DOHH2 (cell line): ENCODE data around the gene FANCC.

Experiments
- H3F3A ChIP-seq: fragments of 200-600 bp; sonication (generic), shearing (Covaris generic); 2 replicates; pipeline ENCODE4 v1.6.0; 2016; ENCODE audit warnings: antibody characterized with exemption, mild to moderate bottlenecking; ENCODE audit not compliant: control insufficient read depth, insufficient read depth
- H3K27ac ChIP-seq: fragments of 200-600 bp; sonication (generic); 2 replicates; pipeline ENCODE4 v1.5.1; 2014; ENCODE audit warnings: low read depth, mild to moderate bottlenecking, low read length, moderate library complexity
- H3K27me3 ChIP-seq: fragments of 200-600 bp; sonication (generic); 2 replicates; pipeline ENCODE4 v1.6.1; 2014; ENCODE audit warnings: mild to moderate bottlenecking, low read length, mixed read lengths; ENCODE audit not compliant: control insufficient read depth
- H3K36me3 ChIP-seq: fragments of 200-600 bp; sonication (generic); 2 replicates; pipeline ENCODE4 v1.6.1; 2014; ENCODE audit warnings: mild to moderate bottlenecking, low read length, moderate library complexity, mixed read lengths; ENCODE audit not compliant: control insufficient read depth
- H3K4me1 ChIP-seq: fragments of 200-600 bp; sonication (generic); 2 replicates; pipeline ENCODE4 v1.6.1; 2014; ENCODE audit warnings: mild to moderate bottlenecking, low read length, mixed read lengths; ENCODE audit not compliant: control insufficient read depth
- H3K4me2 ChIP-seq: fragments of 200-600 bp; sonication (generic); 2 replicates; pipeline ENCODE4 v1.6.0; 2014; ENCODE audit warnings: mild to moderate bottlenecking, low read length, moderate library complexity
- H3K4me3 ChIP-seq: fragments of 200-600 bp; sonication (generic); 2 replicates; pipeline ENCODE4 v1.5.1; 2014; ENCODE audit warnings: mild to moderate bottlenecking, low read length, mixed read lengths
- H3K79me2 ChIP-seq: fragments of 200-600 bp; sonication (generic); 2 replicates; pipeline ENCODE4 v1.6.1; 2014; ENCODE audit warnings: mild to moderate bottlenecking, low read length, mixed read lengths; ENCODE audit not compliant: control insufficient read depth
- H3K9me2 ChIP-seq: fragments of 200-600 bp; sonication (generic); replicated peaks from 2 replicates; pipeline ENCODE4 v1.6.1; 2014; ENCODE audit warnings: mild to moderate bottlenecking, low read length, mixed read lengths; ENCODE audit not compliant: control insufficient read depth
- H3K9me3 ChIP-seq: fragments of 200-600 bp; sonication (generic); 2 replicates; pipeline ENCODE4 v1.6.1; 2014; ENCODE audit warnings: antibody characterized with exemption, low read length, mixed read lengths; ENCODE audit not compliant: control insufficient read depth, insufficient read depth
- H4K20me1 ChIP-seq: fragments of 200-600 bp; sonication (generic); 2 replicates; pipeline ENCODE4 v1.6.0; 2014; ENCODE audit warnings: low read depth, mild to moderate bottlenecking, antibody characterized with exemption, low read length, moderate library complexity; ENCODE audit not compliant: control insufficient read depth, insufficient read depth
- EZH2phosphoT487 ChIP-seq: fragments of 200-600 bp; sonication (generic); IDR thresholded peaks from 2 replicates; pipeline ENCODE4 v1.6.1; 2017; ENCODE audit warnings: borderline replicate concordance, mild to moderate bottlenecking, antibody characterized with exemption, low read length, moderate library complexity, mixed read lengths
- TF ChIP-seq, protein P1 (sequence below): fragments of 200-600 bp; sonication (generic); IDR thresholded peaks from one replicate; pipeline ENCODE4 v1.5.1; 2014; ENCODE audit warnings: antibody characterized with exemption, mild to moderate bottlenecking, low read depth, low read length; ENCODE audit not compliant: poor library complexity, severe bottlenecking

Gene FANCC

DNA sequence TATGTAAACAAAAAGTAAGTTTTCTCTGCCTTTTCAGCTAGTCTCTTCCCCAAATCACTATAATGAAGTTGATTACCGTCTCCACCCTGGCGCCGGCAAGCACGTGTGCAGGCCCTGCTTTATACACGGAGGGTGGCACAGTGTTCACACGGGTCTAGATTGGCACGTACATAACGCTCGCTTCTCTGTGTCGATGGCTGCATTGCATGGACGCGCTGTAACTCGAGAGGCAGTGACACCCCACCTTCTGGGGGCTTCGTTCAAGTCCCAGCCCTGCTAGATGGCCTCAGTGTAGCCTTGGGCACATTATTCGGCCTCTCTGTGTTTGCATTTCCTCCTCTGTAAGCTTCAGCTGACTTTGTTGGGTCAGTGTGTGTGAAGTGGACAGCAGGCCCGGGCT is 223.9 kb downstream of the FANCC start:
- Histone ChIP-seq H3F3A (no peaks in the 10 kb centered on the region), H3K4me2 (no peak overlapping the region), H3K4me3 (no peak overlapping the region), H3K4me1 (no peaks in the 10 kb centered on the region), H3K36me3 (no peaks in the 10 kb centered on the region), H3K9me3 (no peaks in the 10 kb centered on the region), H3K79me2 (no peaks in the 10 kb centered on the region), H3K27ac (no peak overlapping the region), H3K27me3 (no peaks in the 10 kb centered on the region), H3K9me2 (no peaks in the 10 kb centered on the region), H4K20me1 (no peaks in the 10 kb centered on the region)
- TF ChIP-seq EZH2phosphoT487, result no peak
- TF ChIP-seq, protein P1, sequence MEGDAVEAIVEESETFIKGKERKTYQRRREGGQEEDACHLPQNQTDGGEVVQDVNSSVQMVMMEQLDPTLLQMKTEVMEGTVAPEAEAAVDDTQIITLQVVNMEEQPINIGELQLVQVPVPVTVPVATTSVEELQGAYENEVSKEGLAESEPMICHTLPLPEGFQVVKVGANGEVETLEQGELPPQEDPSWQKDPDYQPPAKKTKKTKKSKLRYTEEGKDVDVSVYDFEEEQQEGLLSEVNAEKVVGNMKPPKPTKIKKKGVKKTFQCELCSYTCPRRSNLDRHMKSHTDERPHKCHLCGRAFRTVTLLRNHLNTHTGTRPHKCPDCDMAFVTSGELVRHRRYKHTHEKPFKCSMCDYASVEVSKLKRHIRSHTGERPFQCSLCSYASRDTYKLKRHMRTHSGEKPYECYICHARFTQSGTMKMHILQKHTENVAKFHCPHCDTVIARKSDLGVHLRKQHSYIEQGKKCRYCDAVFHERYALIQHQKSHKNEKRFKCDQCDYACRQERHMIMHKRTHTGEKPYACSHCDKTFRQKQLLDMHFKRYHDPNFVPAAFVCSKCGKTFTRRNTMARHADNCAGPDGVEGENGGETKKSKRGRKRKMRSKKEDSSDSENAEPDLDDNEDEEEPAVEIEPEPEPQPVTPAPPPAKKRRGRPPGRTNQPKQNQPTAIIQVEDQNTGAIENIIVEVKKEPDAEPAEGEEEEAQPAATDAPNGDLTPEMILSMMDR, result no peak

DNA sequence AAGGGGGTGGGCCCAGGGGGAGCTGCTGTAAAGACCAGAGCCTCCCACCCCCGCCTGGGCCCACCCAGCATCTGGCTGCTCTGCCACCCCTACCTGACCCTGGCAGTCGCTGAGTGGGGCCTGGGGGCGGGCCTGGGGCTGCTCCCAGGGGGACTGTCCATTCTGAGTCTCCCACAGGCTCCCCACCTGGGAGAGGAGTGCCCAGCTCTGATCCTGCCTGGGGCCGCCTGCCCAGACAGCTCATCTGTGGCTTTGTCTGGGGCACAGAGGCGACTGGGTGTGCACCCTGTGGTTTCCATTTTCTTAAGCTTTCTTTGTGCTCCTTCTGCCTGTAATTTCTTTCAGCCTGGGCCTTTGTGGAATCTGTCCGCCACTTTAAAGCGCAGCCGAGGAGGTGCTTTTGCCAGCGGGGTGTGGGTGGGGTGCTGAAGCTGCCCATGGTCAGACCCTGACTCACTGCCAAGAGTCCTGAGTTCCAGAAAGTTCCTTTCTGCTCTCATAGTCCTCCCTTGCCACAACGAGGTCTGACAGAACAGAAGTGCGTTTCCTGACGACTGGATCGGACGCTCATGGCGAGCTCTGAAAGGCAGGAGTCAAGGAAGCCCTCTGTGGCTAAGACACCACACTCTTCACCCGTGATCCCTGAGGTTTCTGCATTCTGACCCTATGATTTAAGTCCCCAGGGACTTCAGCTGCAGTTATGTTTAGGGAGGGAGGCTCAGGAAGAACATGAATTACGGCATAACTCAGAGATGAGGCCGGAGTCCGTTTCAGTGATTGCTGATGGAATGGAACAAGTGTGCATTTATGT is 225.0 kb downstream of the FANCC start:
- Histone ChIP-seq H4K20me1 (no peaks in the 10 kb centered on the region), H3K9me3 (no peaks in the 10 kb centered on the region), H3K27ac (no peak overlapping the region), H3K9me2 (no peaks in the 10 kb centered on the region), H3K27me3 (no peaks in the 10 kb centered on the region), H3K4me3 (no peak overlapping the region), H3K36me3 (no peaks in the 10 kb centered on the region), H3F3A (no peaks in the 10 kb centered on the region), H3K4me2 (no peak overlapping the region), H3K79me2 (no peaks in the 10 kb centered on the region), H3K4me1 (no peaks in the 10 kb centered on the region)
- TF ChIP-seq, protein P1, result no peak
- TF ChIP-seq EZH2phosphoT487, result no peak

DNA sequence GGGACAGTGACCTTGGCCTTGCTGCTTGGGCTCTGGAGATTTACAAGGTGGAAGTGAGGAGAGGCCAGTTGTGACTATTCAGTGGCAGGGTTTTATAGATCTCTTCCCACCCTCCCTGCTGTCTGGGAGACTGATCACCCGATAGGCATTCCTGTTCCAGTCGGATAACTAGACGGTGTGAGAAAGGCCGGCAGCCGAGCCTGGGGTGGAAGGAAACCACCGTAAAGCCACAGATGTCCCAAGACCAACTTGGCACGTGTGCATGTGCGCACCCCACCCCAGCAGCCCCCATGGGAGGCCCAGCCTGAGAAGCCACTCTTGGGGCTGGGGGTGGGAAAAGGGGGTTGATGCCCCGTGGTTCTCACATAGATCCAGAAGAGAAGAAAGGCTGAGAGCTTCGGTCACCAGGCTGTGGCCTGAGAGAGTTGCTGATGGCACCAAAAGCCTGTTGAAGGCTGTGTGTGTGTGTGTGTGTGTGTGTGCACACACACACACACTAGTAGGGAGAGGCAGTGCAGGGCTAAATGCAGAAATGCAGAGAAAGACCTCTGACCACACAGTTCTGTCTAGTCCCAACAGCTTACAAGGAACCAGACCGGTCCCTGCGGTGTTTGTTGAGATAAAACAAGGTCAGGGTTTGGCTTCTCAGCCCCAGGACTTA is 225.8 kb downstream of the FANCC start:
- no peak for TF ChIP-seq EZH2phosphoT487
- TF ChIP-seq, protein P1, result no peak
- Histone ChIP-seq H3K79me2 (no peaks in the 10 kb centered on the region), H3K4me1 (no peaks in the 10 kb centered on the region), H3K36me3 (no peaks in the 10 kb centered on the region), H3K4me2 (no peak overlapping the region), H3K27ac (no peak overlapping the region), H3K4me3 (no peak overlapping the region), H4K20me1 (no peaks in the 10 kb centered on the region), H3K27me3 (no peaks in the 10 kb centered on the region), H3F3A (no peaks in the 10 kb centered on the region), H3K9me3 (no peaks in the 10 kb centered on the region), H3K9me2 (no peaks in the 10 kb centered on the region)
